ENCODE measurements around the gene UPK3A. TPM values are rescaled to one million over a fixed set of nuclear protein-coding genes. Genes with fewer than 3 reads are reported as not detected.

UPK3A gene
- total RNA-seq, 1 donor from 2014 or later, result not detected

DNA sequence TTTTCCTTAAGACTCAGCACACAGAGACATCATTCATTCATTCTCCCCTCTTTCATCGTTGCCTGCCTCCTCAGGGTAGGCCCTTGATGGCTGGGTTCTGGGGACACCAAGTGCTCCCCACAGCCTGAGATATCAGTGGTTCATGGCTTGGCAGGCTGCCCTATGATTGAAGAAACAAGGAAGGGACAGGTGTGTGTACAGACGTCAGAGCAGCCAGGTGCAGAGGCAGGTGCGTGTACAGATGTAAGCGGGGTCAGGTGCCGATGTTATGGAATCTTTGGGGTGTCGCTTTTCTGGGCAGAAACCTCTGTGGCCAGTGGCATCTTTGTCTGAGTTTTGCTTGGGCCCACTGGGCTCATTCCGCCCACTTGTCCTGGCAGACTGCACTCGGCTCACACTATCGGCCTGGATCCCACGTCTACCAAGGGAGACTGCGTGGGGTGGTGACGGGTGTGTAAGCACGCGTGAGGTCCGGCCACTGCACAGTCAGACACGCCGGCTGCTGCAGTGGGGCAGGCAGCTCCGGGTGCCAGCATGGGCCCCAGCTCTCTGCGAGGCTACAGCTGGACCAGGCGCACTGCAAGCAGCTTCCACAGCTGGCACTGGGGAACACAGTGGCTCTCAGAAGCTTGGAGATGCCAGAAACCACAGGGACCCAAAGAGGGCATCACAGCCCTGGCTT is 23.2 kb upstream of the UPK3A start:
- Mint-ChIP-seq H3K27me3 (ENCODE audit: low read depth) (no peaks in the 10 kb centered on the region), H3K9me3 (no peaks in the 10 kb centered on the region), H3K36me3 (ENCODE audit: low read depth) (no peaks in the 10 kb centered on the region), H3K4me3 (no peak overlapping the region), H3K27ac (ENCODE audit: unreplicated experiment) (no peak overlapping the region), H3K4me1 (peaks cover 14% of the 10 kb centered on the region)
- no peak for DNase-seq (ENCODE audit: low read depth, low spot score)
- TF ChIP-seq, protein P1, sequence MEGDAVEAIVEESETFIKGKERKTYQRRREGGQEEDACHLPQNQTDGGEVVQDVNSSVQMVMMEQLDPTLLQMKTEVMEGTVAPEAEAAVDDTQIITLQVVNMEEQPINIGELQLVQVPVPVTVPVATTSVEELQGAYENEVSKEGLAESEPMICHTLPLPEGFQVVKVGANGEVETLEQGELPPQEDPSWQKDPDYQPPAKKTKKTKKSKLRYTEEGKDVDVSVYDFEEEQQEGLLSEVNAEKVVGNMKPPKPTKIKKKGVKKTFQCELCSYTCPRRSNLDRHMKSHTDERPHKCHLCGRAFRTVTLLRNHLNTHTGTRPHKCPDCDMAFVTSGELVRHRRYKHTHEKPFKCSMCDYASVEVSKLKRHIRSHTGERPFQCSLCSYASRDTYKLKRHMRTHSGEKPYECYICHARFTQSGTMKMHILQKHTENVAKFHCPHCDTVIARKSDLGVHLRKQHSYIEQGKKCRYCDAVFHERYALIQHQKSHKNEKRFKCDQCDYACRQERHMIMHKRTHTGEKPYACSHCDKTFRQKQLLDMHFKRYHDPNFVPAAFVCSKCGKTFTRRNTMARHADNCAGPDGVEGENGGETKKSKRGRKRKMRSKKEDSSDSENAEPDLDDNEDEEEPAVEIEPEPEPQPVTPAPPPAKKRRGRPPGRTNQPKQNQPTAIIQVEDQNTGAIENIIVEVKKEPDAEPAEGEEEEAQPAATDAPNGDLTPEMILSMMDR (conservative IDR thresholded peaks at IDR 0.05), result no peak

DNA sequence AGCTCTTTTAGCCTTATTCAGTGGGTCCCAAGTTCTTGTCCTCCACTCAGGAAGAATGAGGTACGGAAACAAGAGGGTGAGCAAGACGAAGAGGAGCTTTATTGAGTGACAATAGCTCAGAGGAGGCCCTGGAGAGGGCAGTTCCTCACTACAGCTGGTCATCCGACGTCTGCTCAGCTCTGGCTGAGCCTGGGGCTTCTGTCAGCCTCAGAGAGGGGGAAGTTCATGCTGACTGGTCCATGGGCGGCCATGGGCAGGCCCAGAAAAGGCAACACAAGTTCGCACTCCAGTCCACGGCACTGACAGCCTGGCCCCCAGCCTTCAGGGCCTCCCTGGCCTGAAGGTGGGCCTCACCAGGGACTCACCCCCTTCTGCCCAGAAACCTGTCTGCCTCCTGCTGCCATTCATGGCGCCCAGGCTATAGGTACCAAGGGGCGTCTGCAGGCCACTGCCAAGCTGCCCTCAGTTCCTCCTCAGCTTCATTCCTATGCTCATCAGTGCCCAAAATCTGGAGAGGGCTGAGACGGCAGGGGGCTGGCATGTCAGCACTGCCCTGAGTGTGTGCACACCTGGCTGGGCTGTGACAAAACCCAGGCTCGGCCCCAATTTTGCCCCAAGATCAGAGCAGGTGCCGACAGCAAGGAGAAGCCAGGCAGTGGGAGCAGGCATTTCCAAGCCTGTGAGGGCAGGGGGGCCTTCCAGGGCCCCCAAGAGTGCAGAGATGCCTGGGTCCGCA is 22.4 kb upstream of the UPK3A start:
- TF ChIP-seq, protein P1 (conservative IDR thresholded peaks at IDR 0.05), result no peak
- no peak overlapping the region for H3K4me3 Mint-ChIP-seq
- peaks cover 14% of the 10 kb centered on the region for H3K4me1 Mint-ChIP-seq
- H3K27ac Mint-ChIP-seq (ENCODE audit: unreplicated experiment), result no peak overlapping the region
- H3K27me3 Mint-ChIP-seq (ENCODE audit: low read depth), result no peaks in the 10 kb centered on the region
- no peaks in the 10 kb centered on the region for H3K36me3 Mint-ChIP-seq (ENCODE audit: low read depth)
- DNase-seq (ENCODE audit: low read depth, low spot score), result no peak
- no peaks in the 10 kb centered on the region for H3K9me3 Mint-ChIP-seq

DNA sequence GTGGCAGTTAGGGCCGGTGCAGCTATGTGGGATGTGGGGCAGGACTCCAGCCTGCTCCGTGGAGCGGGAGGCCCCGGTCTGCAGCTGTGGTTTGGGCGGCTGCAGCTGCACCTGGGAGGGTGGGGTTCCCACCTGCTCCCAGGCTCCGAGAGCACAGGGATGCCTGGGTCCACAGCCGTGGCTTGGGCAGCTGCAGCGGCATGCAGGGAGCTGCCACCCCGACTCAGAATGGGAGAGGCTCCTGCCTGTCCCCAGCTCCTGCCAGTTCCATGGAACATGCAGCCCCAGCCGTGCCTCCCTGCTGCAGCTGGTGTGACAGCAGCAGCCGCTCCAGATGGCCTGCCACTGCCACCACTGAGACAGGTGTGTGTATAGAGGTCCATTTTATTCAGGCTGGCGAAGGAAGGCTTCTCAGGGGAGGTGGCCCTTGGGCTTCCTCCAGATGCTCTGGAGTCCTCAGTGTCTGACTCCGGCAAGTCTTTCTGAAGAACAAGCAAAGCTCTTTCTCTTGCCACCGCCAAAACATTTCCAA is 21.8 kb upstream of the UPK3A start:
- Mint-ChIP-seq H3K36me3 (ENCODE audit: low read depth) (no peaks in the 10 kb centered on the region), H3K4me3 (no peak overlapping the region), H3K27ac (ENCODE audit: unreplicated experiment) (no peak overlapping the region), H3K4me1 (peaks cover 14% of the 10 kb centered on the region), H3K9me3 (no peaks in the 10 kb centered on the region), H3K27me3 (ENCODE audit: low read depth) (no peaks in the 10 kb centered on the region)
- TF ChIP-seq, protein P1 (conservative IDR thresholded peaks at IDR 0.05), result no peak
- DNase-seq (ENCODE audit: low read depth, low spot score), result no peak

DNA sequence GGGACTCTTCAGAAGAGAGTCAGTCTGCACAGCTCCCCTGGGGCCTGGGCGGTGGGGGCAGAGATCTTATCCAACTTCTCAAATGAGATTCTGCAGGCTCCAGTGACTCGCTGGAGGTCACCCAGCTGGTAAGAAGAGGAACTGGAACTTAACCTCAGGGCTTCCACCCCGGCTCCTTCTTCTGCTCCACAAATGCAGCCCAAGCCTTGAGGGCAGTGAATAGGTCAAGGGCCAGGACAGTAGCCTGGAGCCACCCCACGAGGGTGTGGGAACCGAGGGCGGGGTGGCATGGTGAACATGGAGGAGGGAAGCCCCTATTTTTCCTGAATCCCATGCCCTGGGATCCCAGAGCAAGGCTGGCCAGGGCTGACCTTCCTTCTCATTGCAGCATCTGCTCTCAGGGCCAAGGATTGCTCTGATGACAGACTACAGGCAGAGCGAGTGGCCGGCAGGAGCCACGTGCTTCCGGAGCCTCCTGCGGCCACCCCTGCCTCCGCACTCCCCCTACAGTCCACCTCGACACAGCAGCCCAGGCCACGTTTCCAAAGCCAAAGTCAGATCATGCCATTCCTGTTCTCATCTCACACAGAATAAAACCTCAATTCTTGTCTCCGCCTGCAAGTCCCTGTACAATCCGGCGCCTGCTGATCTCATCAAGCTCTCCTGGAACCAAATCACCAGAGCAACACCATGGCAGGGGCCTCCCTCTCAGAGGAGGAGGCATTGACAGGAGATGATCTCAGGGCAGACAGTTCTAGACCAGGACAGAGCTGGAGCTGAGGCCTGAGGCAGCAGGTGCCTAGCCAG is 21.1 kb upstream of the UPK3A start:
- Mint-ChIP-seq H3K27ac (ENCODE audit: unreplicated experiment) (peak overlapping the region; percentile 89), H3K4me3 (peak overlapping the region; percentile 48), H3K36me3 (ENCODE audit: low read depth) (no peaks in the 10 kb centered on the region), H3K4me1 (peaks cover 16% of the 10 kb centered on the region), H3K9me3 (no peaks in the 10 kb centered on the region), H3K27me3 (ENCODE audit: low read depth) (no peaks in the 10 kb centered on the region)
- DNase-seq (ENCODE audit: low read depth, low spot score), result peak; percentile 58
- TF ChIP-seq, protein P1 (conservative IDR thresholded peaks at IDR 0.05), result peak; percentile 70

DNA sequence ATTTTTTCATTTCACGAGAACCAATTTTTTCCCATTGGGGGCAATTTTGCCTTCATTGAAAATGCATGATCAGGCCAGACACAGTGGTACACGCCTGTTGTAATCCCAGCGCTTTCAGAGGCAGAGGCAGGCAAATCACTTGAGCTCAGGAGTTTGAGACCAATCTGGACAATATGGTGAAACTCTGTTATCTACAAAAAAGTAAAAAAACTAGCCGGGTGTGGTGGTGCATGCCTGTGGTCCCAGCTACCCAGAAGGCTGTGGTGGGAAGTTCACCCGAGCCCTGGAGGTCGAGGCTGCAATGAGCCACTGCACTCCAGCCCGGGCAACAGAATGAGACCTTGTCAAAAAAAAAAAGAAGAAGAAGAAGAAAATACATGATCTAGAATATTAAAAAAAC is 19.2 kb upstream of the UPK3A start:
- Mint-ChIP-seq H3K4me1 (peaks cover 27% of the 10 kb centered on the region), H3K36me3 (ENCODE audit: low read depth) (no peaks in the 10 kb centered on the region), H3K4me3 (peak overlapping the region; percentile 54), H3K27ac (ENCODE audit: unreplicated experiment) (no peak overlapping the region), H3K27me3 (ENCODE audit: low read depth) (peaks cover 9% of the 10 kb centered on the region), H3K9me3 (no peaks in the 10 kb centered on the region)
- TF ChIP-seq, protein P1 (conservative IDR thresholded peaks at IDR 0.05), result no peak
- no peak for DNase-seq (ENCODE audit: low read depth, low spot score)

Data from neural crest cell (in vitro differentiated cells).